GM18907 (cell line): Measurements from ENCODE around the gene DIAPH2.
A peak's percentile ranks its signal among the peaks of the same experiment; 100 is the strongest.

Experiments used
- ATAC-seq: cut with Tn5 transposase; IDR thresholded peaks from one replicate; pipeline ENCODE4 v1.9.1; 2021; ENCODE audit warnings: mild to moderate bottlenecking, moderate library complexity; ENCODE audit not compliant: unreplicated experiment

DIAPH2 gene

GRCh38 chrX:97030947-97031346, 346.3 kb downstream of the DIAPH2 start:
- ATAC-seq = no peak

- peak; percentile 90 for ATAC-seq
Observed at GRCh38 chrX:97039363-97040029, 354.9 kb downstream of the DIAPH2 start.

- no peak for ATAC-seq
Observed at GRCh38 chrX:97045470-97045869, 360.8 kb downstream of the DIAPH2 start.

GRCh38 chrX:97046867-97047266, 362.2 kb downstream of the DIAPH2 start:
- no peak for ATAC-seq

GRCh38 chrX:97050392-97050791, 365.8 kb downstream of the DIAPH2 start:
- no peak for ATAC-seq

- no peak for ATAC-seq
Observed at GRCh38 chrX:97057349-97057909, 372.8 kb downstream of the DIAPH2 start.

- ATAC-seq = no peak
Observed at GRCh38 chrX:97060020-97060419, 375.4 kb downstream of the DIAPH2 start.

- ATAC-seq = no peak
Observed at GRCh38 chrX:97065066-97065465, 380.4 kb downstream of the DIAPH2 start.

- no peak for ATAC-seq
Observed at GRCh38 chrX:97065973-97066372, 381.3 kb downstream of the DIAPH2 start.

GRCh38 chrX:97066381-97066780, 381.7 kb downstream of the DIAPH2 start:
- ATAC-seq = no peak

GRCh38 chrX:97070346-97070745, 385.7 kb downstream of the DIAPH2 start:
- no peak for ATAC-seq

- no peak for ATAC-seq
Observed at GRCh38 chrX:97074400-97074799, 389.8 kb downstream of the DIAPH2 start.

- ATAC-seq = no peak
Observed at GRCh38 chrX:97089116-97089515, 404.5 kb downstream of the DIAPH2 start.

- ATAC-seq = no peak
Observed at GRCh38 chrX:97096385-97096784, 411.7 kb downstream of the DIAPH2 start.

GRCh38 chrX:97102938-97103337, 418.3 kb downstream of the DIAPH2 start:
- no peak for ATAC-seq

- ATAC-seq = no peak
Observed at GRCh38 chrX:97109730-97110129, 425.1 kb downstream of the DIAPH2 start.

- no peak for ATAC-seq
Observed at GRCh38 chrX:97117572-97117971, 432.9 kb downstream of the DIAPH2 start.

GRCh38 chrX:97119474-97120109, 434.9 kb downstream of the DIAPH2 start:
- no peak for ATAC-seq

GRCh38 chrX:97123001-97123400, 438.4 kb downstream of the DIAPH2 start:
- ATAC-seq = no peak

- no peak for ATAC-seq
Observed at GRCh38 chrX:97126020-97126419, 441.4 kb downstream of the DIAPH2 start.

- ATAC-seq = no peak
Observed at GRCh38 chrX:97132664-97133415, 448.2 kb downstream of the DIAPH2 start.

- no peak for ATAC-seq
Observed at GRCh38 chrX:97145934-97146333, 461.3 kb downstream of the DIAPH2 start.
